Loucy (cell line): ENCODE data around the gene CUX1.

Source experiments
- CTCF ChIP-seq: fragments of 200-600 bp; sonication (generic); conservative IDR thresholded peaks from 2 replicates; pipeline ENCODE4 v1.5.1; 2014; ENCODE audit warnings: mild to moderate bottlenecking, antibody characterized with exemption, low read length
- EZH2phosphoT487 ChIP-seq: fragments of 200-600 bp; IDR thresholded peaks from 2 replicates; pipeline ENCODE4 v1.6.1; 2018; ENCODE audit warnings: antibody characterized with exemption, mild to moderate bottlenecking, moderate library complexity, borderline replicate concordance

GRCh38 chr7:102287981-102288278 lies 470.5 kb downstream of the CUX1 start:
- no peak for TF ChIP-seq CTCF
- no peak for TF ChIP-seq EZH2phosphoT487
